Keratinocyte (primary cell): Measurements from ENCODE around the gene C4orf50. TPM values are rescaled to one million over a fixed set of nuclear protein-coding genes. Genes with fewer than 3 reads are reported as not detected.

Experiments
- DNase-seq: peaks from one replicate; pipeline ENCODE4 v3.0.0-alpha.2; 2011; ENCODE audit warnings: low read depth, missing footprints, low spot score
- FAIRE-seq: peaks from 2 replicates; lab custom pipeline; 2011; peaks lifted over from hg19 to GRCh38; lab: Jason Lieb, UNC
- H2AFZ ChIP-seq: 2 replicates; pipeline ENCODE4 v1.6.0; 2012; ENCODE audit warnings: low read length, control low read depth, inconsistent platforms; ENCODE audit not compliant: control insufficient read depth
- H3K27ac ChIP-seq: 2 replicates; pipeline ENCODE4 v1.5.1; 2011; ENCODE audit warnings: low read length; ENCODE audit not compliant: control insufficient read depth, insufficient read depth
- H3K27me3 ChIP-seq: 3 replicates; pipeline ENCODE4 v1.6.0; 2011; ENCODE audit warnings: low read length; ENCODE audit not compliant: control insufficient read depth, insufficient read depth; ENCODE audit errors: extremely low read depth
- H3K36me3 ChIP-seq, 2 experiments: 2 replicates in 1 of 2; 3 replicates in 1 of 2; pipeline ENCODE4 v1.5.1; 2011; ENCODE audit warnings: low read length in 2 of 2, mild to moderate bottlenecking in 1 of 2; ENCODE audit not compliant: control insufficient read depth in 2 of 2, insufficient read depth in 2 of 2; ENCODE audit errors: extremely low read depth in 1 of 2
- H3K4me1 ChIP-seq: 3 replicates; pipeline ENCODE4 v1.5.1; 2011; ENCODE audit warnings: low read length; ENCODE audit not compliant: control insufficient read depth, insufficient read depth; ENCODE audit errors: extremely low read depth
- H3K4me2 ChIP-seq: 3 replicates; pipeline ENCODE4 v1.6.0; 2011; ENCODE audit warnings: low read depth, low read length; ENCODE audit not compliant: control insufficient read depth, insufficient read depth; ENCODE audit errors: extremely low read depth
- H3K4me3 ChIP-seq, 3 experiments: fragments of 200-600 bp in 1 of 3; sonication (generic) in 1 of 3; 2 replicates in 2 of 3; 3 replicates in 1 of 3; pipeline ENCODE4 v1.5.1; 2011 to 2016; ENCODE audit warnings: low read length in 3 of 3, mild to moderate bottlenecking in 3 of 3, control low read depth in 2 of 3, inconsistent platforms in 1 of 3, low read depth in 1 of 3, mixed read lengths in 1 of 3, mixed run types in 1 of 3, moderate library complexity in 1 of 3; ENCODE audit not compliant: control insufficient read depth in 2 of 3, insufficient read depth in 2 of 3; ENCODE audit errors: extremely low read depth in 1 of 3
- H3K79me2 ChIP-seq: 2 replicates; pipeline ENCODE4 v1.6.0; 2012; ENCODE audit warnings: low read length; ENCODE audit not compliant: control insufficient read depth, insufficient read depth
- H3K9ac ChIP-seq: 3 replicates; pipeline ENCODE4 v1.6.0; 2011; ENCODE audit warnings: low read length; ENCODE audit not compliant: control insufficient read depth, insufficient read depth; ENCODE audit errors: extremely low read depth
- H3K9me1 ChIP-seq: 3 replicates; pipeline ENCODE4 v1.6.0; 2011; ENCODE audit warnings: low read length; ENCODE audit not compliant: control insufficient read depth, insufficient read depth; ENCODE audit errors: extremely low read depth
- H3K9me3 ChIP-seq: 2 replicates; pipeline ENCODE4 v1.5.1; 2012; ENCODE audit warnings: low read depth, low read length; ENCODE audit not compliant: control insufficient read depth
- H4K20me1 ChIP-seq: 3 replicates; pipeline ENCODE4 v1.6.0; 2011; ENCODE audit warnings: low read length; ENCODE audit not compliant: control insufficient read depth, insufficient read depth; ENCODE audit errors: extremely low read depth
- CTCF ChIP-seq, 3 experiments: IDR thresholded peaks in 1 of 3; conservative IDR thresholded peaks in 1 of 3; optimal IDR thresholded peaks in 1 of 3; 2 replicates in 2 of 3; 3 replicates in 1 of 3; pipeline versions ENCODE3 to v1.5.1; 2011; ENCODE audit warnings: low read length in 3 of 3, mild to moderate bottlenecking in 3 of 3, moderate library complexity in 2 of 3, control low read depth in 1 of 3, inconsistent platforms in 1 of 3; ENCODE audit not compliant: insufficient read depth in 2 of 3; ENCODE audit errors: extremely low read depth in 1 of 3
- EZH2 ChIP-seq: IDR thresholded peaks from one replicate; pipeline ENCODE4 v1.6.1; 2012; ENCODE audit warnings: inconsistent platforms, mild to moderate bottlenecking, low read length, moderate library complexity
- dilution Hi-C: fragments of 300-500 bp; cut with MboI; formaldehyde crosslinking; loops from one replicate; pipeline ENCODE4 v1.7.0; 2020; ENCODE audit warnings: low sequenced_read_pairs; ENCODE audit not compliant: extremely low pct_ligation_motif_present
- polyA plus RNA-seq, 5 experiments: library from polyadenylated mRNA; depleted of rRNA in 3 of 5; stranded (reverse) in 3 of 5; stranded (forward) in 1 of 5; unstranded in 1 of 5; fragments of >200 nt; gene quantifications; 1 replicate in 1 of 5; 2 replicates in 3 of 5; 3 replicates in 1 of 5; pipeline versions ENCODE4 v1.2.1 to v1.2.3, GENCODE V29; 2011 to 2012; ENCODE audit warnings: missing spikeins in 2 of 5, low read depth in 1 of 5, low replicate concordance in 1 of 5

The C4orf50 gene
- polyA plus RNA-seq, 1 donor (not counting 4 experiments of a cell fraction or from before 2014, with no cell fraction given): not detected

DNA sequence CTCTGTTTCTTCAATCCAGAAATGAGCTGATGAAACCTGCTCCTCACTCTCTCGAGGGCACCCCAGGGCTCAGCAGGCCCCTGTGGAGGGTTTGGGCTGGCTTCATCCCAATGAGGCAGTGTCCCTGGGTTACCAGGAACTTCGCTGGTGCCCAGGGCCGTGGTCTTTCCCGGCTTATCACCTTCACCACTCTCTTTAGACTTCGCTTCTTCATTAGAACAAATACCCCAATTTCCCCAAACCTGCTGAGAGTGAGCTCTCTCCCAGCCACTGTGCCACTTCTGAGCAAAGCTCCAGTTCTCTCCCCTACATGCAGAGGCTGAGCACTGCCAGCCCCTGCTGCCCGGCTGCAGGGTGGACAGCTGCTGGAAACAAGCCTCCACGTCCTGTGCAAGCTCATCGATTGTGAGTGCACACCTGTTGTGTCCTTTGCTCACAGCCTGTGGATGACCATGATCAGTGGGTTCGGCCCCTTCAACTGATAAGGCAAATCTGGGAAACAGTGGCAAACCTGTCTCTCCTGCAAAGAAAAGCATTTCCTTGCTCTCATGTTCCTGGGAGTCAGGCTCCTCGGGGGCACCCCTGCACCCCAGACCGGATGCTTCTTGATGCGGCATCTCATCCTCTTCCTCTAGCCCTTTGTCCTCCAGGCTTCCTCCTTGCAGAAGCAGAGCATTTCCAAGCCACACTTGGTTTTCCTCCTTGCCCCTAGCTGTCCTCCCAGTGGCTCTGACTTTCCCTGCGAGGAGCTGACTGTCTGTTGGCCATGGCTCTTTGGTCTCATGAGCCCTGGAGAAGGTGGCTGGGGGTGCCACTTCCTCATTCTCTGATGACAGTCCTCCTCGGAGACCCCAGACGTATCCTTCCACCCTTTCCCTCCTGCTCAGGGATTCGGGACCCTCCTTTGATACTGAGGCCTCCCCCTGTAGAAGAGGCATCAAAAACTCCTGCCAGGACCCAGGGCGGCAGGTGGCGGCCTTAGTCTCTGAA, 28.7 kb downstream of the C4orf50 start:
- TF ChIP-seq CTCF (optimal IDR thresholded peaks at IDR 0.05 in 1 of 3, IDR thresholded peaks at IDR 0.05 in 1 of 3, conservative IDR thresholded peaks at IDR 0.05 in 1 of 3; ENCODE audit: extremely low read depth in 1 of 3, insufficient read depth in 2 of 3, low read length in 3 of 3): no peak
- no peak for TF ChIP-seq EZH2
- Histone ChIP-seq H3K27me3 (no peaks in the 10 kb centered on the region), H3K4me3 (no peak overlapping the region), H3K4me1 (no peaks in the 10 kb centered on the region), H3K9me3 (no peaks in the 10 kb centered on the region), H3K36me3 (no peaks in the 10 kb centered on the region), H3K9me1 (no peaks in the 10 kb centered on the region), H3K4me2 (no peak overlapping the region), H2AFZ (no peak overlapping the region), H4K20me1 (no peaks in the 10 kb centered on the region), H3K27ac (no peak overlapping the region), H3K9ac (no peak overlapping the region), H3K79me2 (no peaks in the 10 kb centered on the region)
- FAIRE-seq (no peak), DNase-seq (no peak)
- dilution Hi-C loops: no loop called here

- H3K36me3 ChIP-seq: no peaks in the 10 kb centered on the region
- no peak overlapping the region for H3K4me2 ChIP-seq
- dilution Hi-C loops: no loop called here
- H3K27me3 ChIP-seq: no peaks in the 10 kb centered on the region
- DNase-seq (no peak), FAIRE-seq (no peak)
- H3K9me3 ChIP-seq: no peaks in the 10 kb centered on the region
- no peaks in the 10 kb centered on the region for H3K79me2 ChIP-seq
- no peak overlapping the region for H3K9ac ChIP-seq
- no peak overlapping the region for H3K4me3 ChIP-seq
- no peaks in the 10 kb centered on the region for H3K9me1 ChIP-seq
- no peak for TF ChIP-seq EZH2
- no peaks in the 10 kb centered on the region for H4K20me1 ChIP-seq
- H2AFZ ChIP-seq: no peak overlapping the region
- no peaks in the 10 kb centered on the region for H3K4me1 ChIP-seq
- no peak overlapping the region for H3K27ac ChIP-seq
Measured at GRCh38 chr4:5988086-5988845, 30.0 kb downstream of the C4orf50 start.
